Stimulated activated CD4-positive, alpha-beta T cell treated with anti-CD3 and anti-CD28 coated beads, TNF-alpha, amount 100 ng/mL, for 24 hours (primary cell): ENCODE measurements around the gene ZNF786.
"Not testable (repeated sequence)": the region's sequence is repeated elsewhere in the genome, so short reads cannot be mapped to it uniquely, and the experiment has no call there.

Source experiments
- DNase-seq, 3 experiments: peaks; one replicate each; pipeline ENCODE4 v3.0.0-alpha.2; 2020; ENCODE audit warnings: low read depth in 3 of 3

The ZNF786 gene

DNA sequence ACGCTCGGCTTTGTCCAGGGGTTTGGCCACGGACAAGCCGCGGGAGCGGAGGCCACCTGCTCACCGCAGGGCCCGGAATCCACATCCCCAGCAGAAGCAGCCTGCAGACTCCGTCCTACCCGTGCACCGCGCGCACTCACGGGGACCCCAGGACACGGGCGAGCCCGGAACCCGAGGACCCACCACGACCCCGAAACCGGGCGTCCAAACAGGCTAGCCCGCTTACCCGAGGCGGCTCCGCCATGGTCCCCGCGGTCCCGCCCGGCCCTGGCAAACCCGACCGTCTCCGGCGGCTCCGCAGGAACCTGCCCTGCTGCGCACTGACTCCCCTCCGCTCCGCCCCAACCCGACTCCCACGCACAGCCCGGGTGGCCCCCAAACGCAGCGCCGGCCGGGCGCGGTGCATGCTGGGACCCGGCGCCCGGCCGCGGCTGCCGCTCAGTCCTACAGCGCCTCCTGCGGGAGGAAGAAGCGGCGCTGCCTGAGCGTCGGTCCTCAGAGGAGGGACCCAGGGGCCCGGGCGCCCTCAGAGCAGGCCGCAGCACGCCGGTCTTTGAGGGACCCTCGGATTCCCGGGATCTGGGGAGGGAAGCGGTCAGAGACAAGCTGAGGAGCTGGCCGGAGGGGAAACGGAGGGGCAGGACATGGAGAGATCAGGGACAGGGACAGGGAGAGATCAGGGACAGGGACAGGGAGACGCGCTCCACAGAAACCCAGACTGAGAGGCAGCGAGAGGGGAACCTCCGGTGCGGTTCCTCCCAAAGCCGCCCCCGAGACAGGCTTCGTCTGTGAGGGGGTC lies at the start of gene ZNF786:
Gene ZNF786 (minus strand): TSS at position 322 of the 799 bp plus-strand sequence. CDS start 78 bp downstream, at position 244.
- peak; percentile 90 to 94 (median 91) for DNase-seq

- DNase-seq: no peak
Observed at GRCh38 chr7:149136118-149136517, 45.6 kb upstream of the ZNF786 start.

DNA sequence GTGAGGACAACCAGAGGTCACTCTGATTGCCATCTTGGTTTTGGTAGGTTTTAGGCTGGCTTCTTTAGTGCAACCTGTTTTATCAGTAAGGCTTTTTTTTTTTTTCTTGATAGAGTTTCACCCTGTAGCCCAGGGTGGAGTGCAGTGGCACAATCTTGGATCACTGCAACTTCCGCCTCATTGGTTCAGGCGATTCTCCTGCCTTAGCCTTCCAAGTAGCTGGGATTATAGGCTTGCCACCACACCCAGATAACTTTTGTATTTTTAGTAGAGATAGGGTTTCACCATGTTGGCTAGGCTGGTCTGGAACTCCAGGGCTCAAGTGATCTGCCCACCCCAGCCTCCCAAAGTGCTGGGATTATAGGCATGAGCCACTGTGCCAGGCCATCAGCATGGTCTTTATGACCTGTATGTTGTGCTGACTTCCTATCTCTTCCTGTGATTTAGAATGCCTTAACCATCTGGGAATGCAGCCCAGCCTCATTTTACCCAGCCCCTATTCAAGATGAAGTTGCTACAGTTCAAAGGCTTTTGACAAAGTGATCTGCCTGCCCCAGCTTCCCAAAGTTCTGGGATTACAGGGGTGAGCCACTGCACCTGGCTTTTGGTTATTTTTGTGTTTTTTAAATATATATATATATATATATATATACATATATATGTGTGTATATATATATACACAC lies 42.7 kb upstream of the ZNF786 start:
- DNase-seq: no peak

GRCh38 chr7:149130572-149131198 lies 40.2 kb upstream of the ZNF786 start:
- DNase-seq: no peak

- peak; percentile 25 to 74 (median 42) for DNase-seq
Observed at GRCh38 chr7:149126662-149127266, 36.2 kb upstream of the ZNF786 start.

GRCh38 chr7:149125863-149126661 lies 35.5 kb upstream of the ZNF786 start, which contains the start of gene ZNF425:
TSS of gene ZNF425 (minus strand) at chr7:149126324. CDS start at chr7:149126213, 111 bp downstream.
- peak; percentile 87 to 93 (median 93) for DNase-seq

DNA sequence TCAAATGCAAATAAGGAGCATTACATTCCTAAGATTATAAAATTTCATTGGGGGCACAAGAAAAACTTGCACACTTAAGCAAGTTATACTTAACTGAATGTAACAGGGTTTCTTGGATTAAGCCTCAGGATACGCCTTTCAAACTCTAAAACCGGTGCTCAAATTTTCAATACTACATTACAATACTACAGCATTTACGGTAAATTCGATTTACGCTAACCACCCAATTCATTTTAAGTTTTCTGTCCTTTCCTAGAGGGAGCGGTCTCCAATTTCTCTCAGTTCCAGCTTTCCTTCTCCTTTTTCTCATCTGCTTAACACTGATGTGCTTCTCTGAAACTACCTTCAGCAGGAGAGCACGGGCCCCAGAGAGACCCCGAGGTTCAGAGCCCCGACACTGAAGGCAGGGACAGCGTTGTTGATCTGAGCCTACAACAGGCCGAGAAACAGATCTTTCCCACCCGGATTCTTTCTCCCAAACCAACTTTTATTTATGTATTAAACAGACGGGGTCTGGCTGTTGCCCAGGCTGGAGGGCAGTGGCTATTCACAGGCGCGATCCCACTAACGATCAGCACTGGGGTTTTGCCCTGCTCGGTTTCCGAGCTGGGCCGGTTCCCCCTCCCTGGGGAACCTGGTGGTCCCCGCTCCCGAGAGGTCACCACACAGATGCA lies 34.8 kb upstream of the ZNF786 start:
- no peak for DNase-seq

DNA sequence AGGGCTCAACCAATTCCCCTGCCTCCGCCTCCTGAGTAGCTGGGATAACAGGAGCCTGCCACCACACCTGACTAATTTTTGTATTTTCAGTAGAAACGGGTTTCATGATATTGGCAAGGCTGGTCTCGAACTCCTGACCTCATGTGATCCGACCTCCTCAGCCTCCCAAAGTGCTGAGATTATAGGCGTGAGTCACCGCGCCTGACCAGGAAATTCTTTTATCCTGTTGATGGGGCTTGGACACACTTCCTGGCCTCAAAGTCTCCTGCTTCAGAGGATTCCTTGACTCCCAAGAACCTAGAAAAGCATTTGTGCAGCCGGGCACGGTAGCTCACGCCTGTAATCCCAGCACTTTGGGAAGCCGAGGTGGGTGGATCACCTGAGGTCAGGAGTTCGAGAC lies 19.5 kb upstream of the ZNF786 start:
- DNase-seq: no peak

- no peak for DNase-seq
Observed at GRCh38 chr7:149104749-149105148, 14.2 kb upstream of the ZNF786 start.

DNA sequence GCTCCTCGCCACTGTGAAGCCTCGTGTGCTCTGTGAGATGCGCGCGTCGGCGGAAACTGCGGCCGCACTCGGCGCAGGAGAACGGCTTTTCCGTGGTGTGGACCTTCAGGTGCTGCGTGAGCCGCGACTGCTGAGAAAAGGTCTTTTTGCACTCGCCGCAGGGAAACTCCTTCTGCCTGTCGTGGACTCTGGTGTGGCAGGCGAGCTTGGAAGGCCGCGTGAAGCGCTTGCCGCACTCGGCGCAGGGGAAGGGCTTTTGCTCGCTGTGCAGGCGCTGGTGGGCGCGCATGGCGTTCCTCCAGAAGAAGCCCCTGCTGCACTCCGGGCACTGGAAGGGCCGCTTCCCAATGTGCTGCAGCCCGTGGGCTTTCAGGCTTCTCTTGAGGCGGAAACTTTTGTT lies 13.7 kb upstream of the ZNF786 start:
- no peak for DNase-seq

DNA sequence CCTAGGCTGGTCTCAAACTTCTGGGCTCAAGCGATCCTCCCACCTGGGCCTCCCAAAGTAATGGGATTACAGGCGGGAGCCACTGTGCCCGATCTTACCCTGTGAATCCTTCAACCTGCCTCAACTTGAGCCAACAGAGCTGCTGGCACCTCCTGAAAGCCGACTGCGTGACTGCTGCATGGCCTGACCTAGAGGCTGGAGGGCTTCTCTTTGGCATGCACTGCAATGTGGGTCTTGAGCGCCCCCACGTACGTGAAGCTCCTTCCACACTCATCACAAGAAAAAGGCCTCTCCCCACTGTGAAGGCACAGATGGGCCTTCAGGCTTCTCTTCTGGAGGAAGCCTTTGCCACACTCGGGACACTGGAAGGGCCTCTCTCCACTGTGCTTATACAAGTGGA lies 12.9 kb upstream of the ZNF786 start:
- DNase-seq: no peak

DNA sequence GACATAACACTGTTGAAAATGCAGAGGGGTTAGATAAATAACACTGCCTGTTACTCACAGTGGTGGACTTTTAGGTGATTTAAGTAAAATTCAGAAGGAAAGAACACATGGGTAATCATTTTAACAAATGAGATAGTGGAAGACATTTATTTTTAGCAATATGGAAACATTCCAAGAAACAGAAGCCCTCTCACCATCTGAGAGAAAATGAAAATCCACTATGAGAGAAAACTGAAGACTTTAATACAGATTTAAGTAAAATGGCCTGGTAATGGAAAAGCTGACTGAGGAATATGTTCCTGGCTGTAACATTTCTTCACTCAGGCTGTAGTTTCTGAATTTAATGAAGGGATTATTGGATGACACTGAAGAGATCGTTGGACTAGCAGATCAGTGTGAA lies 12.1 kb upstream of the ZNF786 start:
- no peak for DNase-seq

- no peak for DNase-seq
Observed at GRCh38 chr7:149100821-149101220, 10.3 kb upstream of the ZNF786 start.

DNA sequence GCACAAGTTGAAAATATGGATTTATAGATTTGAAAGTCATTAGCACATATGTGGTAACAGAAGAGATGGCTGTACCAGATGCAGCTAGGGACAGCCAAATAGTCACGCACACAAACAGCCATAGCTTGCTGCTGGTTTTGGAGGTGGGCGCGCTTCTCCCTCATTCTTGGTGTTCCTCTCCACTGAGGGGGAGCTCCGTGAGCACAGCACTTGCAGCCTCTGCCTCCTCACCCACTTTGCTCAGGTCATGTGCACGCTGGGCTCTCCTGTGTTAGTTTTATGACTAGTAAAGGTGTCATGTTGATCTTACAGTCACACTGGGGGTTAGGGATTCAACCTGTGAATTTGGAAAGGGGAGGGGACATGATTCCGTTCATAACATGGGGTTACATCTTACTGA lies 8.5 kb upstream of the ZNF786 start:
- DNase-seq: no peak

GRCh38 chr7:149097088-149097487 lies 6.6 kb upstream of the ZNF786 start:
- DNase-seq: no peak

- no peak for DNase-seq
Observed at GRCh38 chr7:149093228-149093627, 2.7 kb upstream of the ZNF786 start.

DNA sequence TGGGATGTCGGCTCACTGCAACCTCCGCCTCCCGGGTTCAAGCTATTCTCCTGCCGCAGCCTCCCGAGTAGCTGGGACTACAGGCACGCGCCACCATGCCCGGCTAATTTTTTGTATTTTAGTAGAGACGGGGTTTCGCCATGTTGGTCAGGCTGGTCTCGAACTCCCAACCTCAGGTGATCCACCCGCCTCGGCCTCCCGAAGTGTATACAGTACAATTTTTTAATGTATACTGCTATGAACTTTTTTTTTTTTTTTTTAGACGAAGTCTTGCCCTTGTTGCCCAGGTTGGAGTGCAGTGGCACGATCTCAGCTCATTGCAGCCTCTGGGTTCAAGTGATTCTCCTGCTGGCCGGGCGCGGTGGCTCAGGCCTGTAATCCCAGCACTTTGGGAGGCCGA lies 1.7 kb upstream of the ZNF786 start:
- not testable (repeated sequence) for DNase-seq

- DNase-seq: no peak
Observed at GRCh38 chr7:149087376-149087775, 3.1 kb downstream of the ZNF786 start.

DNA sequence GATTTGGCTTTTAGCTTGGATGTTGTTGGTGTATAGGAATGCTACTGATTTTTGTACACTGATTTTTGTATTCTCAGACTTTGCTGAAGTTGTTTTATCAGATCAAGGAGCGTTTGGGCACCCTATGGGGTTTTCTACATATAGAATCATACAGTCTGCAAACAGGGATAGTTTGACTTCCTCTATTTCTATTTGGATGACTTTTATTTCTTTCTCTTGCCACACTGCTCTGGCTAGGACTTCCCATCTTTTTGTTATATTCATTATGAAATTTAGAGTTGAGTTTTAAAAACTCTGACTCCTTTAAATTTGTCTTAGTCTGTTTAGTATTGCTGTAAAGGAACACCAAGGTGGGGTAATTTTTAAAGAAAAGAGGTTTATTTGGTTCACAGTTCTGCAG lies 4.7 kb downstream of the ZNF786 start:
- DNase-seq: no peak

DNA sequence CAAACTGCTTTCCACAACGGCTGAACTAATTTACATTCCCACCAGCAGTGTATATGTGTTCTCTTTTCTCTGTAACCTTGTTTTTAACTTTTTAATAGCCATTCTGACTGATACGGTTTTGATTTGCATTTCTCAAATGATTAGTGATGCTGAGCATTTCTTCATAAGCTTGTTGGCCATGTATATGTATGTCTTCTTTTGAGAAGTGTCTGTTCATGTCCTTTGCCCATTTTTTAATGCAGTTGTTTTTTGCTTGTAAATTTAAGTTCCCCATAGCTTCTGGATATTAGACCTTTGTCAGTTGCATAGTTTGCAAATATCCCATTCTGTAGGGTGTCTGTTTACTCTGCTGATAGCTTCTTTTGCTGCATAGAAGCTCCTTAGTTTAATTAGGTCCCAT lies 6.1 kb downstream of the ZNF786 start:
- no peak for DNase-seq

DNA sequence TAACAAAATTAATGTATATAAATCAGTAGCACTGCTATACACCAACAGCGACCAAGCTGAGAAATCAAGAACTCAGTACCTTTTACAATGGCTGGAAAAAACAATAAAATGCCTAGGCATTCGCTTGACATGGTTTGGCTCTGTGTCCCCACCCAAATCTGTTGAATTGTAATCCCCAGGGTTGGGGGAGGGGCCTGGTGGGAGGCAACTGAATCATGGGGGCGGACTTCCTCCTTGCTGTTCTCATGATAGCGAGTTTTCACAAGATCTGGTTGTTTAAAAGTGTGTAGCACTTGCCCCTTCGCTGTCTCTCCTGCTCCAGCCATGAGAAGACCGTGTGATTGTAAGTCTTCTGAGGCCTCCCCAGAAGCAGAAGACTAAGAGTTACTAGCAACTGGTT lies 8.6 kb downstream of the ZNF786 start:
- DNase-seq: no peak
